Stimulated activated CD4-positive, alpha-beta T cell treated with anti-CD3 and anti-CD28 coated beads, Interleukin-1b, Interleukin-23, amount 100 ng/mL, for 1 hour (primary cell): ENCODE measurements around the gene ESYT3.
"Not testable (repeated sequence)": the region's sequence is repeated elsewhere in the genome, so short reads cannot be mapped to it uniquely, and the experiment has no call there.

ENCODE experiments used
- DNase-seq, 2 donors: peaks; one replicate each; pipeline ENCODE4 v3.0.0-alpha.2; 2020; ENCODE audit warnings: low read depth in 2 of 2

Gene ESYT3

DNA sequence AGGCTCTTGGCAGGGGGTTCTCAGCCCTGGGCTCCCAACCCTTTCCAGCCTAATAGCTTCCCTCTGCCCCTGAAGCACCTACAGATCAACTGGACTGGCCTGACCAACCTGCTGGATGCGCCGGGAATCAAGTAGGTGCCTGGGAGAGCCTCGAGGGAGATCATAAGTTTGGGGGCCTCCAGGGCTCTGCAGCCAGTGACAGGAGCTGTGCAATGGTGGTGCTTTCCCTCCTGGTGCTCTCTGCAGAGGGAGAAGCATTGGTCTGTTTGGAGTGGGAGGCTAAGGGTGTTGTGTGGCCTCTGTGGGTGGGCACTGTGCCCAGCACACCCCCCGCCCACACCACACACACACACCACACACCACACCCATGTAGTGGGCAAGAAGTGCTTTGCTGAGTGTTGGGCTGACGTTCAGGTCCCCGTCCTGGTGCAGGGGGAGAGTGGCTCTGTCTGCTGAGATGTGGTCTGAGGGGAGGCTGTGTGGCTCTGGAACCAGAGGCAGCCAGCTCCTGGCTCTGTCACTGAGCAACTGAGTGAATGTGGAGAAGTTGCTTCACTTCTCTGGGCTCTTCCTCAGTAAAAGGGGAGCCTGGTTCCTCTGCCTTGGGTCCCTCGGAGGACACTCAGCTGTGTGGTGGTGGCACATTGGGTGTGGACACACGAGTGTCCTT is 26.3 kb downstream of the ESYT3 start:
- no peak for DNase-seq

DNA sequence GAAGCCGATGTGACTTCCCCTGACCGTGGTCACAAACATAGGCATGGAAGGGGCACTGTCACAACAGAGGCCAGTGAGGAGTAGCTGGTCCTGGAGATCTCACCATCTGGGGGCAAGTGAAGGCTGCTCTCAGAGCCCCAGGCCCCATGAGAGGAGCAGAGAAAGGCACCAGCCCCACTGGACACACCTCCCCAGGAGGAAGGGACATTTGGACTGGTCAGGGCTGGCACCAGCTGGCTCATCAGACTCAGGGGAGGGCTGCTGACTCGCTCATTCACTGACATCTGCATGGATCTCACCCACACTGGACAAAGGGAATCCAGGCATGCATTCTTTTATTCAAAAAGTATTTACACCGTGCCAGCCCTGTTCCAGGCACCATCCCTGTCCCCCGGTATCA is 26.8 kb downstream of the ESYT3 start:
- no peak for DNase-seq

DNA sequence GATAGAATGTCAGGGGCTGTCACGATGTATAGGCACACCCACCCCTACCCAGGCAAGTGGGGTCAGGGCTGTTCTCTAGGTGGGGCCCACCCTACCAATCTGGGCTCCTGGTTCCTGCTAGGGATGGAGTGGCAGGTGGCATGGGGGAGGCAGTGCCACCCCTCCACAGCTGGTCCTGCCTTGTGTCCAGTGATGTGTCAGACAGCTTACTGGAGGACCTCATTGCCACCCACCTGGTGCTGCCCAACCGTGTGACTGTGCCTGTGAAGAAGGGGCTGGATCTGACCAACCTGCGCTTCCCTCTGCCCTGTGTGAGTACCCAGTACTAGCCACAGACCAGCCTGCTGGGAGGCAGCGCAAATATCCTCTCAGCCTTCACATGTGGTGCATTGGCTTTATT is 27.5 kb downstream of the ESYT3 start:
- DNase-seq: no peak

DNA sequence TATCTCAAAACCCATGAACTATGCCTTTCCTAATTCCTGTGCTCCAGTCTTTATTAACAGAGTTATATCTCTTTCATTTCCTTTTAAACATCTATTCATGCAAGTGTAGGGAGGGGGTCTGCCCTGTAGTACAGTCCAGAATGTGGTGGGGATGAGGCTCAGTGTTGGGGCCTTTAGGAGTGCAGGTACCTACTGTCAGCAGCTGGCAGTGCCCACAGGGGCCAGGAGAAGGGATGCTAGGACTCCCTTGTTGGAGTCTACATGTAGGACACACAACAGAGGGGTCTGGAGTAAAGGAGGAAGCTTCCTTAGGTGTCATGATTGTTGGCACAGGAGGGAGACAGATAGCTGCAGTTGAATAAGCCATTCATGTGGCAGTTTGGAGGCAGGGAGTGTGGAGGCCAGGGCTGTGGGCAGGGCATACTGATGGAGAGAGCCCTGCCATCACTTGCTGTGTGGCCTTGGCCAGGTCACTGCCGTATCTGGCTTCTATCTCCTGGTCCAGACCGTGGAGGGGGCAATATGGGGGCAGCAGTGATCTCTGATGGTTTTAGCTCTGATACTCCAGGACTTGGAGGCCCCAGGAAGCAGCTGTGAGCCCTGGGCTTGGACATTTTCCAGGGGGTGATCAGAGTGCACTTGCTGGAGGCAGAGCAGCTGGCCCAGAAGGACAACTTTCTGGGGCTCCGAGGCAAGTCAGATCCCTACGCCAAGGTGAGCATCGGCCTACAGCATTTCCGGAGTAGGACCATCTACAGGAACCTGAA is 29.5 kb downstream of the ESYT3 start:
- no peak for DNase-seq

DNA sequence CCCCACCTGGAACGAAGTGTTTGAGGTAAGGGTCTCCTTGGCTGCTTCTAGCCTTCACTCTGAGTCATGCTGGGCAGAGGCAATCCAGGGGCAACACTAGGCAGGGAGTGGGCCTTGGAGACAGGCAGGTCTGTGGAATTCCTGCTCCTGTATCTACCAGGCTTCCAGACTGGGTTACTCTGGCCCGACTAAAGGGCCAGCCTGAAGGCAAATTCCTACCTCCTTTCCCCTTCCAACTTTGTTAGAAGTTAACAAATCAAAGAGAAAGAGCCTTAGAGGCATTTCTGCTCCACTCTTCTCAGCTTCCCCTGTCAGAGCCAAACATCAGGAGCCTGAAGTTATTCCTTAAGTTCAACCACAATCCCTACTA is 30.1 kb downstream of the ESYT3 start:
- no peak for DNase-seq

DNA sequence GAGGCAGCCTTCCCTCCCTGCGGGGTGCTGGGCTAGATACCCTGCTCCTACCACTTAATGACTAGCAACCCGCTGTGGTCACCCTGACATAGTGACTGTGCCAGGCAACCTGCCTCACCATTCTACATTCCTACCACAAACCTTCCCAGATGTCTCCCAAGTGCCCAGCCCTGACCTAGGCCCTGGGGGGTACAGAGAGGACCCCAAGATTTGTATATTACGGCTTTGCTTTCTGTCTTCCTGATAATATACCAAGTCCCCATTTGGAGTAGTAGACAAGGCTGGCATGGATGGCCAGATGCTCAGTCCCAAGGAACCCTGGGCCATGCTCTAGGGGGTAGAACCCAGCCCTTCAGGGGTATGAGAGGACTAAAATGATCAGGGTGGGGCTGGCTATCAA is 31.0 kb downstream of the ESYT3 start:
- no peak for DNase-seq

DNA sequence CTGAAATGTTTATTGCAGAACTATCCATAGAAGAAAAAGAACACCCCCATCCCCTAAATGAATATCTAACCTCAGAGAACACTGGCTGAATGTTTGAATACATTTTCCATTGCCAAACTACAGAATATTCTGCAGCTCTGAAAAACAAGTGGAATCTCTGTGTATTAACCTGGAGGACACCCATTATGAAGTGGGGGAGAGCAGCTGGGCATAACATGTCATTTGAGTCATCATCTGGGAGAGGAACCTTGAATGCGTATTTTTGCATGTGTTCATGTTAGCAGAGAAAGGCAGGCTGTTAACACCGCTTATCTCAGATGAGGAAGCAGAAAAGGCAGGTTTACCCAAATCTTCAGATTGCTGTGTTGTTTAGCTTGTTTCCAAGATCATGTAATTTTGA is 31.5 kb downstream of the ESYT3 start:
- no peak for DNase-seq

DNA sequence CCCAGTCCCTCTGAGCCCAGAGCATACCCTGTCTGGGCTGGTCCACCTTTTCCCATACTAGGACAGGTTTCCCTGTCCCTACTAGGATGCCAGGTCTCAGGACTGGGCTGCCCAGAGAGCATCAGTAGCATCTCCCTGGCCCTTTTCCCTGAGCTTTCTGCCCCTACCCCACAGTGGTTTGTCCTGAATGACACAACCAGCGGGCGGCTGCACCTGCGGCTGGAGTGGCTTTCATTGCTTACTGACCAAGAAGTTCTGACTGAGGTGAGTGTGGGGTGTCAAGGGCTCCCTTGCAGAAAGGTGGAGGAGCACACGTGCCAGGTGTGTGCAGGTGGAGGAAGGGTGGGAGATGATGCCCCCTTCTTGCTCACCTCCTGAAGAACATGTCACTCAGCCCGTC is 33.5 kb downstream of the ESYT3 start:
- DNase-seq: no peak

DNA sequence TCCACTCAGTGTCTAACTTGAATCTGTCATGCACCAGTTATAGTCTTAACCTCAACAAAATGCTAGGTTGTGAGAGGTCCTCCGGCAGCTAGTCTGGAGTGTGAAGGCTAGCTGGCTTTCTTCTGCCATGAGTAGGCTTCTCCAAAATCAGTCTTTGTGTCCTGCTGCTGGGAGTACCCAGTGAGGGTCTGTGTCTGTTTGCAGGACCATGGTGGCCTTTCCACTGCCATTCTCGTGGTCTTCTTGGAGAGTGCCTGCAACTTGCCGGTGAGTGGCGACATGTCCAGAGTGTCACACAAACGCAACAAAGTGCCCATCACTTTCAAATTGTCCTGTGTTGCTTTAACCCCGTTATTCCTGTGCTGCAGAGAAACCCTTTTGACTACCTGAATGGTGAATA is 34.0 kb downstream of the ESYT3 start:
- no peak for DNase-seq

DNA sequence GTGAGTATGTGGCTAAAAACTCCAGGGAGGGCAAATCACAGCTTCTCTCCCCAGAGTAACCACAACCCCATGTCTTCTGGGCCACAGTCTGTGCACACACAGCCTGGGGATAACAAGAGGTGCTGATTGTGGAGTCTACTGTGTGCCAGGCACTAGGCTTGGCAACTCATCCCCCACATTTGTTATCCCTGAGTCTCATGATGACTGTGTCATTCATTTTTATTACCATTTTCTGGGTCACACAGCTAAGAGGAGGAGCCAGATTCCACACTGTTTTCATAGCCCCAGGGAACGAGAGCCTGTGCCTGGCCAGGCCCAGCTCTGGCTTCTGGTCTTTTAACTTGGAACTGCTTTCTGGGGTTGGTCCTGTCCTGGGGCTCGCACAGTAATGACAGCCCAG is 34.5 kb downstream of the ESYT3 start:
- no peak for DNase-seq

DNA sequence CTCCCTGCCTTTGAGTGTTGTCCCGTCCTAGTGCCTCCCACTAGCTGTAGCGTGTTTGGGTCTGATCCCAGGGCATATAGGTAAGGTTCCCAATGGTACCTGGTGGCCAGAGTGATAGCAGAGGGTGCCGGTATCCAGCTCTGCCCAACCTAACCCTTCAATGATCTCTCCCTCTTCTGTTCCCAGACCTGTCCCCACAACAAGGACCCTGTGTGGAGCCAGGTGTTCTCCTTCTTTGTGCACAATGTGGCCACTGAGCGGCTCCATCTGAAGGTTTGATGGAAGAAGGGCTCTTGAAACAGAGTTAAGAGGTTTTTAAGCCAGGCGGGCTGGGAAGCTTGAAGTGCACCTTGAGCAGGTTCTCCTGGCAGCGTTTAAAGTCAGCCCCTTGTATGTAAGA is 35.5 kb downstream of the ESYT3 start:
- no peak for DNase-seq

DNA sequence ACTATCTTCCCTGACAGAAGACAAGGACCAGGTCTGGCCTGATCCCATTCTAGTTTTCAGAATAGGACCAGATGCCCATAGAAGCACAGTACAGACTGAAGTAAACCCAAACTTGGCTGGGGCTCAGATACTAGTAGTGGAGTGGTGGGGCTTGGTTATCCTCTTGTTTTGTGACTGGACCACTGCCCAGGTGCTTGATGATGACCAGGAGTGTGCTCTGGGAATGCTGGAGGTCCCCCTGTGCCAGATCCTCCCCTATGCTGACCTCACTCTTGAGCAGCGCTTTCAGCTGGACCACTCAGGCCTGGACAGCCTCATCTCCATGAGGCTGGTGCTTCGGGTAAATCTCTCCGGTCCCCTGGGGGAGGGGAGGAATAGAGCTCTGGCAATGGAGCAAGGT is 36.3 kb downstream of the ESYT3 start:
- DNase-seq: no peak

DNA sequence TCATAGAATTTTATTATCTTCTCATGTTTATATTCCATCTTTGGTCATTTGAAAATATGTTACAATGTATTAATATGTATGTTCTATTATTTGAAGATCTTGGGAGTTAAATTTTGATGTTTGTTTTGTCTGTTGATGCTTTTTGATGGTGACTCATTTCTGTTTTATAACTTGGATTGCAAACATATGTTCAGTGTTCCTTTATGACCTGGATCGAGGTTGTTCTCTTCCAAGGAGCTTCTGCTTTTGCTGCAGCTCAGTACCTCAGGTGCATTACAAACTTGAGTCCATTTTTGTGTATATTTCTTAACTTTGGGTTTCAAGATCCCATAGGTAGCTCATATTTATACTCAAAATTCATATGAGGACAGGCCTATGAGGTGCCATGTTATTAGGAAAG is 37.1 kb downstream of the ESYT3 start:
- no peak for DNase-seq

DNA sequence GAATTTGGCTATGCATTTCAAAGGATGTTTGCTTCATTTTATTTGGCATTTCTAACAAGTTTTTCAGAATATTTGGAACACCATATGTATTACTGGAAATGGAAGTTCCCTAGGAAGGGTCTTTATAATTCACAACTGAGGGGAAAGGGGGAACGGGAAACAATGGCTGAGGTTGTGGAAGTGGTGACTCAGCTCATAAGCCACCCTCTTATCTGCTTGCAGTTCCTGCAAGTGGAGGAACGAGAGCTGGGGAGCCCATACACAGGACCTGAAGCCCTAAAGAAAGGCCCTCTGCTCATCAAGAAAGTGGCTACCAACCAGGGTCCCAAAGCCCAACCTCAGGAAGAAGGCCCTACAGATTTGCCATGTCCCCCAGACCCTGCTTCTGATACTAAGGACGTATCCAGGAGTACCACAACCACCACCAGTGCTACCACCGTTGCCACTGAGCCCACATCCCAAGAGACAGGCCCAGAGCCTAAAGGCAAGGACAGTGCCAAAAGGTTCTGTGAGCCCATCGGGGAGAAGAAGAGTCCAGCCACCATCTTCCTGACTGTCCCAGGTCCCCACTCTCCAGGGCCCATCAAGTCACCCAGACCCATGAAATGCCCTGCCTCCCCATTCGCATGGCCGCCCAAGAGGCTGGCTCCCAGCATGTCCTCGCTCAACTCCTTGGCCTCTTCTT is 37.9 kb downstream of the ESYT3 start:
- no peak for DNase-seq

DNA sequence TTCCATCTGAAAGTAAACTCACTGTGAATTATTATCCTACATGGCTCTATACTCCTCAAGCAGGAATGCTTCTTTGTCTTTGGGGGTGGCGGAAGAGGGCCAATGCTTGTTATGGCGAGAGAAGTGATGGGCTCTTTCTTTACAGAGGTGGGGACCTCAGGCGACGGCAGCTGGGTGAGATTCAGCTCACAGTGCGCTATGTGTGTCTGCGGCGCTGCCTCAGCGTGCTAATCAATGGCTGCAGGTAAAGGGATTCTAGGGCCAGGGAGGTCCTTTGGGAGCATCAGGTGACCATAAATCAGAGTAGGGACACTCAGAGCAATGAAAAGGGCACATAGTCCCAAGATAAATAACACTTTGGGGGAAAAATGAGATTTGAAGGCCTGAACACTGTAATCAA is 39.0 kb downstream of the ESYT3 start:
- DNase-seq: no peak

DNA sequence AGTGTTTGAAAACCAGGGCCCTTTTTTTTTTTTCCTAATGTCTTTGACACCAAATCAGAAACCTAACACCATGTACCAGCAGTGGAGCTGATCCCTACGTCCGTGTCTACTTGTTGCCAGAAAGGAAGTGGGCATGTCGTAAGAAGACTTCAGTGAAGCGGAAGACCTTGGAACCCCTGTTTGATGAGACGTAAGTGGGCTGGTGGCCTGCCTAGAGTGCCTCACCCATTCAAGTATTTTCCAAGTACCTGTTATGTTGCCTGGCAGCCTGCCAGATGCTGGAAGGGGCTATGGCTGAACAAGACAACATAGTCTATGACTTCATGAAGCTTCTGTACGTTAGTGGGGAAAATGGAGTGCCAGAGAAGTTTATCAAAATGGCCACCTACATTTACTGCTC is 39.7 kb downstream of the ESYT3 start:
- no peak for DNase-seq

DNA sequence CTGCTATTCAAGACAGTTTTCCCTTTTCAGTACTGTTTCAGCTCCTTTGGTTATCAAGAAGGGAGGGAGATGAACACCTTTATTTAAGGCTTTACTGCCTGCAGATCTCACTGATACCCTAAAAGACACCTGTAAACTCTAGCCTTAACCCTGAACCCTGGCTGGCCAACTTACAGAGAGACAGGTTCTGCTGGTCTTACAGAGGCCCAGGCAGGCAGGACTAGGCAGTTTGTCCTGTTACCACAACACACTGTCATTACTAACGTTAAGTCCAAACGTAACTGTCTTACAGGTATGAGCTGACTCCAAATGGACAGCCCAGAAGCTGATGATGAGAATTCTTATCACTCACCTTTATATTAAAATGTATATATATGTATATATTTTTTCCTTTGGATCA is 42.1 kb downstream of the ESYT3 start:
- DNase-seq: no peak

DNA sequence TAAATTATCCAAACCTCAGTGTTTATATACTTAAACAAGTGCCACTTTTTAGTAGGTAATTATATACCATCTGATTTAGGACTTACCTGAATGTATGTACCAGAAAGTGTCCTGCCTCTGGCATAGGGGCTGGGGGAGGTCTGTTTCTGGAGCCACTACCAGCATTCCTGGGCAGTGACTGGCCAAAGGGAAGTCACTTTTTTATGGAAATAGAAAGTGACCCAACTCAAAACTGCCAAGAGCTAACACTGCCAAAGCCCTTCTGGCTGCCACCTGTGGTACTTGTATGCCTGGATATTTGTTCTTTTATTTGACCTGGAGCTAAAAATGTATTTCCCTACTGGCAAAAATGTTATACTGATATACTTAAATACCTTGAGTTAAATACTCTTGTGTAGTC is 42.7 kb downstream of the ESYT3 start:
- no peak for DNase-seq

DNA sequence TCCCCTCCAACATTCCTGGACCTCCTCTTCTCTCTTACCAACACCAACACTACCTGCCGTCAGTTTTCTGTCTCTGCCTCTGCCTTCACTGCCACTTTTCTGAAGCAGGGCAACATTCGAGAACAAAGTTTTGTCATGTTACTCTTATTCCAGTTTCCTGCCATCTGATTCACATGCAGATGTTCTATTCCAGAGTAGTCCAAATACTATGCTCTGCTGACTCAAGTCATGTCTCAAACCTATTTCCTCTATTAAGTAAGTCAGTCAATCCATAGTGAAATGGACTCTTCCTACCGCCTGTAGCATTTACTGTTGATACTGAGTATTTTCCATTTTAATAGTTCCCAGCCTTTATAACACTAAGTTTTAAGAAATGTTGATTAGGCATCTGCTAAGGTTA is 43.4 kb downstream of the ESYT3 start:
- no peak for DNase-seq

DNA sequence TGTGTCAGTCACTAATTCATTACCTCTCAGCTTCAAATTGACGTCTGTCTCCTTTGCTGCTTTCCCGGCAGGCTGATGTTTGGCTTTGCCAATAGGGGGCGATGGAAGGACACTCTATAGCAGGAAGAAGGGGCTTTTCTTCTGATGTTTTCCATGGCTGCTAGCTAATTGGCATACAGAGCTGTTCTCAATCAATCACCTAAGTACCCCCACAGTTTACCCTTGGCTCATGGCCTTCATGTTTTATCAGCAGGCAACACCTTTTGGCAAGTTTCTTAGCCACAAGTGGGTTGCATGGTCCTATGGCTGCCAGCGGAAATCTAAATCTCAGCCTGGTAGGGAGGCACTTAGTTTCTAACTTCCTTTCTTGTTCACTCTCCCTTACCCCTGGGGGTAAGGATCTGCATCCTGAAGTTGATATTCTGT is 45.0 kb downstream of the ESYT3 start:
- no peak for DNase-seq

DNA sequence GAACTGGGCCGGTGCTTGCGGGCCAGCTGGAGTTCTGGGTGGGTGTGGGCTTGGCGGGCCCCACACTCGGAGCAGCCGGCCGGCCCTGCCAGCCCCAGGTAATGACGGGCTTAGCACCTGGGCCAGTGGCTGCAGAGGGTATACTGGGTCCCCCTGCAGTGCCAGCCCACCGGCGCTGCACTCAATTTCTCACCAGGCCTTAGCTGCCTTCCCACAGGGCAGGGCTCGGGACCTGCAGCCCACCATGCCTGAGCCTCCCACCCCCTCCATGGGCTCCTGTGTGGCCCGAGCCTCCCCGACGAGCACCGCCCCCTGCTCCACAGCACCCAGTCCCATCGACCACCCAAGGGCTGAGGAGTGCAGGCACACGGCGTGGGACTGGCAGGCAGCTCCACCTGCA is 50.3 kb downstream of the ESYT3 start:
- DNase-seq: not testable (repeated sequence)

DNA sequence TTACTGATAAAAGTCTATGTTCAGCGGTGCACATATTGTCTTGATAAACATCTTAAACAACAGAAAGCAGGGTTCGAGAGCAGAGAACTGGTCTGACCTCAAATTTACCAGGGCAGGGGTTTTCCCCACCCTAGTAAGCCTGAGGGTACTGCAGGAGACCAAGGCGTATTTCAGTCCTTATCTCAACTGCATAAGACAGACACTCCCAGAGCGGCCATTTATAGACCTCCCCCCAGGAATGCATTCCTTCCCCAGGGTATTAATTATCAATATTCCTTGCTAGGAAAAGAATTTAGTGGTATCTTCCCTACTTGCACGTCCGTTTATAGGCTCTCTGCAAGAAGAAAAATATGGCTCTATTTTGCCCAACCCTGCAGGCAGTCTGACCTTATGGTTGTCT is 52.2 kb downstream of the ESYT3 start:
- DNase-seq: not testable (repeated sequence)

DNA sequence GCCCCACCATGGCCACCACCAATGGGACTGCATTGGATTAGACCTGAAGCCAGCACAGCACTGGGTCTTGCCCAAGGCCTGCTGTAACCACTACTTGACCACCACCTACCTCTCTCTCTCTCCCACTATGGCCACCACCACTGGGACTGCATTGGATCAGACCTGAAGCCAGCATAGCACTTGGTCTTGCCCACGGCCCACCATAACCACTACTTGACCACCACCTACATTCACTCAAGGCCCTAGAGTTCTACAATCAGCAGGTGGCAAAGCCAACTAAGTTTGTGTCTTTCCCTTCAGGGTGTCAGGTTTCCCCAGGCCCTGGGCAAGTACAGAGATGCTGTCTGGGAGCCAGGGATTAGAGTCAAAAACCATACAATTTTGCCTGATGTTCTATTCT is 57.6 kb downstream of the ESYT3 start:
- DNase-seq: no peak
